NB4 (cell line): Measurements from ENCODE around the gene CFAP46.

Experiments
- POLR2A ChIP-seq: IDR thresholded peaks from 2 replicates; pipeline ENCODE4 v1.6.1; 2011; ENCODE audit warnings: mild to moderate bottlenecking; ENCODE audit not compliant: insufficient read length; ENCODE audit errors: extremely low read depth
- TF ChIP-seq, protein P1 (sequence below): IDR thresholded peaks from one replicate; pipeline ENCODE4 v1.5.1; 2012; ENCODE audit warnings: low read depth, low read length

DNA sequence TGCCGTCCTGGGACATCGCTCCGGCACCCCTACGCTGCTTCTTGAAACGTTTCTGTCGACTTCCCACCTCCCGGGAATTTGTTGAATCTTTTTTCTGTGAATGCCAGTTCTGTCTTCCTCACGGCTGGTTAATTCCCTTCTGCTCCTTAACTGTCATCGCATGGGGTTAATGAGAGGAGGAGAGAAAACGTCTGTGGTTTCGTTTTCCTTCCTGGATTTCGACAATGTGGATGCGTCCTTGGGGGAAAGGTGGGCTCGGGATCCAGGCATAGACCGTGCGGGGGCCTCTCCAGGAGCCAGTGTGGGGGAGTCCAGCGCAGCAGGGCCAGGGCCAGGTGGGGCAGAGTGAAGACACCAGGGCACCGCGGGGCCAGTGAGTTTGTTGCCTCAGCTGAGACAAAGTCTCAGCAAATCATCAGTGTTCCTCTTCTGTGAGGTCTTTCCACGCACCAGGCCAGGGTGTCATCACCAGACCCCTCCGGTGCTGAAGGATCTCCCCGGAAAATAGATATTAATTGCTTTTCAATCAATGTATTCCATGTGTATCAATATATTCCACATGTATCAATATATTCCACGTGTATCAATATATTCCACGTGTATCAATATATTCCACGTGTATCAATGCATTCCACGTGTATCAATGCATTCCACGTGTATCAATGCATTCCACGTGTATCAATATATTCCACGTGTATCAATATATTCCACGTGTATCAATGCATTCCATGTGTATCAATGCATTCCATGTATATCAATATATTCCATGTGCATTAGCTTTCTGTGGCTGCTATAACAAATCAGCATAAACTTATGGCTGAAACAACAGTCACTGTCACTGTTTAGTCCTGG lies 33.7 kb upstream of the CFAP46 start:
- no peak for TF ChIP-seq POLR2A
- TF ChIP-seq, protein P1, sequence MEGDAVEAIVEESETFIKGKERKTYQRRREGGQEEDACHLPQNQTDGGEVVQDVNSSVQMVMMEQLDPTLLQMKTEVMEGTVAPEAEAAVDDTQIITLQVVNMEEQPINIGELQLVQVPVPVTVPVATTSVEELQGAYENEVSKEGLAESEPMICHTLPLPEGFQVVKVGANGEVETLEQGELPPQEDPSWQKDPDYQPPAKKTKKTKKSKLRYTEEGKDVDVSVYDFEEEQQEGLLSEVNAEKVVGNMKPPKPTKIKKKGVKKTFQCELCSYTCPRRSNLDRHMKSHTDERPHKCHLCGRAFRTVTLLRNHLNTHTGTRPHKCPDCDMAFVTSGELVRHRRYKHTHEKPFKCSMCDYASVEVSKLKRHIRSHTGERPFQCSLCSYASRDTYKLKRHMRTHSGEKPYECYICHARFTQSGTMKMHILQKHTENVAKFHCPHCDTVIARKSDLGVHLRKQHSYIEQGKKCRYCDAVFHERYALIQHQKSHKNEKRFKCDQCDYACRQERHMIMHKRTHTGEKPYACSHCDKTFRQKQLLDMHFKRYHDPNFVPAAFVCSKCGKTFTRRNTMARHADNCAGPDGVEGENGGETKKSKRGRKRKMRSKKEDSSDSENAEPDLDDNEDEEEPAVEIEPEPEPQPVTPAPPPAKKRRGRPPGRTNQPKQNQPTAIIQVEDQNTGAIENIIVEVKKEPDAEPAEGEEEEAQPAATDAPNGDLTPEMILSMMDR = no peak
